ENCODE results near the gene MAP2K1.

DNA sequence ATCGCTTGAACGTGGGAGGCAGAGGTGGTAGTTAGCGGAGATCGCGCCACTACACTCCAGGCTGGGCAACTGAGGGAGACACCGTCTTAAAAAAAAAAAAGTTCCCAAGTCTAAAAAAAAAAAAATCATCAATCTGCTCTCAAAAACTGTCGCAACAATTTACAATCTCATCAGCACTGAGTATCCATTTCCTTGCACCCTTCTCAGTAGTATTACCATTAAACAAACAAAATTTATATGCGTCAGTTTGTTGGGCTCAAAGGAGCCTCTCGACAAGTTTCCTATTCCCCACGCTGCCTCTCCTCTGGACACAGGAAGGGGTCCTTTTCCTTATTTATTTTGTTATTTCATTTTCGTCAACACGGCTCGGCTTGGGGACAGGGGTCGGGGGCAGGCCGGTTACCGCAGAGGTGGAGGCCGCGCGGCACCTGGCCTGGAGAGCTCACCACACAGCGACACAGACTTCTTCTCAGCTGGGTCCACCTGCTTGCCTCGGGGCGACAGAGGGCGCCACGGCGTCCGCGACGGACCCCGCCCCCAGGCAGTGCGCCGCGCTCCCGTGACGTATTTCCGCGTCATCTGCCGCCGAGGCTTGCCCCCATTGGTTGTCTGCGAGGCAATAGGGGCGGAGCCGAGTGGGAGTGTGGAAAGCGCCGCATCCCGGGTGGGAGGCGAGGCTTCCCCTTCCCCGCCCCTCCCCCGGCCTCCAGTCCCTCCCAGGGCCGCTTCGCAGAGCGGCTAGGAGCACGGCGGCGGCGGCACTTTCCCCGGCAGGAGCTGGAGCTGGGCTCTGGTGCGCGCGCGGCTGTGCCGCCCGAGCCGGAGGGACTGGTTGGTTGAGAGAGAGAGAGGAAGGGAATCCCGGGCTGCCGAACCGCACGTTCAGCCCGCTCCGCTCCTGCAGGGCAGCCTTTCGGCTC lies at the start of gene MAP2K1:
- TF ChIP-seq, protein P1, sequence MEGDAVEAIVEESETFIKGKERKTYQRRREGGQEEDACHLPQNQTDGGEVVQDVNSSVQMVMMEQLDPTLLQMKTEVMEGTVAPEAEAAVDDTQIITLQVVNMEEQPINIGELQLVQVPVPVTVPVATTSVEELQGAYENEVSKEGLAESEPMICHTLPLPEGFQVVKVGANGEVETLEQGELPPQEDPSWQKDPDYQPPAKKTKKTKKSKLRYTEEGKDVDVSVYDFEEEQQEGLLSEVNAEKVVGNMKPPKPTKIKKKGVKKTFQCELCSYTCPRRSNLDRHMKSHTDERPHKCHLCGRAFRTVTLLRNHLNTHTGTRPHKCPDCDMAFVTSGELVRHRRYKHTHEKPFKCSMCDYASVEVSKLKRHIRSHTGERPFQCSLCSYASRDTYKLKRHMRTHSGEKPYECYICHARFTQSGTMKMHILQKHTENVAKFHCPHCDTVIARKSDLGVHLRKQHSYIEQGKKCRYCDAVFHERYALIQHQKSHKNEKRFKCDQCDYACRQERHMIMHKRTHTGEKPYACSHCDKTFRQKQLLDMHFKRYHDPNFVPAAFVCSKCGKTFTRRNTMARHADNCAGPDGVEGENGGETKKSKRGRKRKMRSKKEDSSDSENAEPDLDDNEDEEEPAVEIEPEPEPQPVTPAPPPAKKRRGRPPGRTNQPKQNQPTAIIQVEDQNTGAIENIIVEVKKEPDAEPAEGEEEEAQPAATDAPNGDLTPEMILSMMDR (optimal IDR thresholded peaks at IDR 0.05 in 1 of 3, IDR thresholded peaks at IDR 0.05 in 1 of 3, conservative IDR thresholded peaks at IDR 0.05 in 1 of 3; ENCODE audit: extremely low read depth in 1 of 3, insufficient read depth in 2 of 3, low read length in 3 of 3) = peak; percentile 43 to 95 (median 49)
- no peak for TF ChIP-seq EZH2 (IDR thresholded peaks at IDR 0.05; ENCODE audit: low read length)
